WTC11 (cell line): ENCODE data around the gene HMGCL. TPM values are rescaled to one million over a fixed set of nuclear protein-coding genes. Genes with fewer than 3 reads are reported as not detected.
A peak's percentile ranks its signal among the peaks of the same experiment; 100 is the strongest.
"Not testable (repeated sequence)": the region's sequence is repeated elsewhere in the genome, so short reads cannot be mapped to it uniquely, and the experiment has no call there.

Source experiments
- ATAC-seq: fragments of 200-7000 bp; cut with Tn5 transposase; 2 replicates; pipeline ENCODE4 v1.10.0; 2021; ENCODE audit warnings: mild to moderate bottlenecking, moderate library complexity
- CTCF ChIA-PET: fragments of 300-600 bp; sonication (Branson Sonifier 250); formaldehyde crosslinking; loops from one replicate; lab custom pipeline; 2021; ENCODE audit warnings: antibody characterized with exemption; lab: Charles Lee
- POLR2A ChIA-PET: fragments of 350-600 bp; sonication (Branson Sonifier 250); formaldehyde crosslinking; loops from one replicate; lab custom pipeline; 2021; ENCODE audit warnings: antibody characterized with exemption; lab: Charles Lee
- DNase-seq: peaks from one replicate; pipeline ENCODE4 v3.0.0; 2021; ENCODE audit warnings: low spot score
- H3K27ac Mint-ChIP-seq: 2 replicates; pipeline ENCODE4 v1.8.0; 2021; ENCODE audit warnings: mixed read lengths
- H3K27me3 Mint-ChIP-seq: 2 replicates; pipeline ENCODE4 v1.8.0; 2021; ENCODE audit warnings: low read depth, mild to moderate bottlenecking, moderate library complexity, mixed read lengths
- H3K36me3 Mint-ChIP-seq: 2 replicates; pipeline ENCODE4 v1.8.0; 2021; ENCODE audit warnings: mixed read lengths
- H3K4me1 Mint-ChIP-seq: 2 replicates; pipeline ENCODE4 v1.8.0; 2022; ENCODE audit warnings: mixed read lengths
- H3K4me3 Mint-ChIP-seq: 2 replicates; pipeline ENCODE4 v1.8.0; 2021; ENCODE audit warnings: mild to moderate bottlenecking, moderate library complexity, mixed read lengths
- H3K9me3 Mint-ChIP-seq: 2 replicates; pipeline ENCODE4 v1.8.0; 2021; ENCODE audit warnings: mixed read lengths
- CREB1 ChIP-seq: sonication (generic); formaldehyde crosslinking; IDR thresholded peaks from 2 replicates; pipeline ENCODE4 v1.8.0; 2023; ENCODE audit warnings: mild to moderate bottlenecking, missing genetic modification reagents
- CREM ChIP-seq: sonication (generic); formaldehyde crosslinking; IDR thresholded peaks from 2 replicates; pipeline ENCODE4 v1.8.1; 2022; ENCODE audit warnings: mild to moderate bottlenecking, missing genetic modification reagents, moderate library complexity
- EMX1 ChIP-seq: fragments of 250-450 bp; sonication (Bioruptor Pico); IDR thresholded peaks from 2 replicates; pipeline ENCODE4 v1.8.0; 2021; ENCODE audit warnings: mild to moderate bottlenecking
- ETV6 ChIP-seq: sonication (generic); formaldehyde crosslinking; IDR thresholded peaks from 2 replicates; pipeline ENCODE4 v1.8.1; 2022; ENCODE audit warnings: mild to moderate bottlenecking, missing genetic modification reagents
- FOXK1 ChIP-seq: sonication (generic); formaldehyde crosslinking; IDR thresholded peaks from 2 replicates; pipeline ENCODE4 v1.8.0; 2022; ENCODE audit warnings: mild to moderate bottlenecking, moderate library complexity, missing genetic modification reagents
- FOXP1 ChIP-seq: sonication (generic); formaldehyde crosslinking; IDR thresholded peaks from 2 replicates; pipeline ENCODE4 v1.8.0; 2022; ENCODE audit warnings: missing genetic modification reagents, mild to moderate bottlenecking, moderate library complexity, borderline replicate concordance
- GABPB1 ChIP-seq: sonication (generic); formaldehyde crosslinking; IDR thresholded peaks from 2 replicates; pipeline ENCODE4 v1.8.1; 2023; ENCODE audit warnings: mild to moderate bottlenecking, missing genetic modification reagents
- HMGA2 ChIP-seq: fragments of 250-450 bp; sonication (Bioruptor Pico); IDR thresholded peaks from 2 replicates; pipeline ENCODE4 v1.4.0; 2021; ENCODE audit warnings: mild to moderate bottlenecking, moderate library complexity
- MLX ChIP-seq: sonication (generic); formaldehyde crosslinking; IDR thresholded peaks from 2 replicates; pipeline ENCODE4 v1.8.1; 2023; ENCODE audit warnings: mild to moderate bottlenecking, missing genetic modification reagents, moderate library complexity
- PRDM15 ChIP-seq: sonication (generic); formaldehyde crosslinking; IDR thresholded peaks from 2 replicates; pipeline ENCODE4 v1.8.0; 2022; ENCODE audit warnings: missing genetic modification reagents
- SOX15 ChIP-seq: fragments of 250-450 bp; sonication (Bioruptor Pico); IDR thresholded peaks from 2 replicates; pipeline ENCODE4 v1.9.0; 2021; ENCODE audit warnings: mild to moderate bottlenecking
- SP1 ChIP-seq: sonication (generic); formaldehyde crosslinking; conservative IDR thresholded peaks from 2 replicates; pipeline ENCODE4 v1.8.1; 2022; ENCODE audit warnings: missing genetic modification reagents
- TEAD1 ChIP-seq: sonication (generic); formaldehyde crosslinking; IDR thresholded peaks from 2 replicates; pipeline ENCODE4 v1.8.0; 2022; ENCODE audit warnings: mild to moderate bottlenecking, missing genetic modification reagents
- ZNF121 ChIP-seq: sonication (generic); formaldehyde crosslinking; IDR thresholded peaks from 2 replicates; pipeline ENCODE4 v1.8.0; 2023; ENCODE audit warnings: missing genetic modification reagents
- ZNF138 ChIP-seq: sonication (generic); formaldehyde crosslinking; conservative IDR thresholded peaks from 2 replicates; pipeline ENCODE4 v1.8.1; 2022; ENCODE audit warnings: mild to moderate bottlenecking, moderate library complexity, missing genetic modification reagents
- ZNF219 ChIP-seq: sonication (generic); formaldehyde crosslinking; IDR thresholded peaks from 2 replicates; pipeline ENCODE4 v1.8.0; 2023; ENCODE audit warnings: missing genetic modification reagents, mild to moderate bottlenecking, borderline replicate concordance
- total RNA-seq: library from RNA; stranded (reverse); gene quantifications from 3 replicates; pipeline ENCODE4 v1.2.3, GENCODE V29; 2021
- TF ChIP-seq, protein P1 (sequence below): sonication (generic); formaldehyde crosslinking; IDR thresholded peaks from 2 replicates; pipeline ENCODE4 v1.8.1; 2023; ENCODE audit warnings: mild to moderate bottlenecking, missing genetic modification reagents

Gene HMGCL
- total RNA-seq, 1 experiment from 2014 or later, result 22.7 TPM

DNA sequence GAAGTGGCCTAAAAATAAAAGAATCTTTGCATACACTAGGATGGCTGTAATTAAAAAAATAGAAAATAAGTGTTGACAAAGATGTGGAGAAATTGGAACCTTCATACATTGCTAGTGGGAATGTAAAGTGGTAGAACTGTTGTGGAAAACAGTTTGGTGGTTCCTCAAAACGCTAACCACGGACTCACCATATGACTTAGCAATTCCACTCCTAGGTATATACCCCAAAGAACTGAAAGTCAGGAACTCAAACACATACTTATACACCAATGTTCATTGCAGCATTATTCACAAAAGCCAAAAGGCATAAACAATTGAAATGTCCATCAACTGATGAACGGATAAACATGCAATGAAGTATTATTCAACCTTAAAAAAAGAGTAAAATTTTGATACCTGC, 10.8 kb upstream of the HMGCL start (continued):
- TF ChIP-seq ETV6 (CRISPR knock-in tag) (no peak), TEAD1 (CRISPR knock-in tag) (no peak), CREM (CRISPR knock-in tag) (no peak), EMX1 (CRISPR knock-in tag) (no peak), HMGA2 (CRISPR knock-in tag) (no peak)

- POLR2A ChIA-PET, DNase-seq, H3K4me1 Mint-ChIP-seq, H3K4me3 Mint-ChIP-seq, H3K36me3 Mint-ChIP-seq, H3K27ac Mint-ChIP-seq, ATAC-seq, H3K9me3 Mint-ChIP-seq: not testable (repeated sequence)
- peaks cover 20% of the 10 kb centered on the region for H3K27me3 Mint-ChIP-seq
- CTCF ChIA-PET, result interaction anchor here (1.3 kb wide), 1 partner anchor 33 kb away, joined by 3 read pairs; no protein-coding TSS in a partner anchor
Observed at GRCh38 chr1:23834156-23834555, 8.9 kb upstream of the HMGCL start.

DNA sequence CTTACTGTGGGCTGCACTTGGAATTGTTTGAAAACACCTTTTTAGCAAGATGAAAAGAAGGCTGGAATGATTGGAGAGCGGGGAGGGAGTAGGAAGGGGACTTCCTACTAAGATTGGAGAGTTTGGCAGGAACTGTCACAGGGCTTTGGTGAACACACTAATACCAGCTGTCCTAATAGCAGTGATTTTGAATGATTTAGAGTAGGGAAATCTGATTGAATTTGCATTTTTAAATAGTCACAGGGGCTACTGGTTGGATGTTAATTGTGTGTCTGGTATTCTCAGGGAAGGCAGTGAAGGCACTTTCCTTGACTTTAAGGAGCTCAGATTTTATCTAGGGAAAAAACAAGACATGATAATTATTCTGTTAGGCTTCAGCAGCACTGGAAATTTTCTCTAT, 2.5 kb upstream of the HMGCL start:
- Mint-ChIP-seq H3K4me1 (peaks cover 8% of the 10 kb centered on the region), H3K27ac (no peak overlapping the region), H3K36me3 (no peaks in the 10 kb centered on the region), H3K9me3 (no peaks in the 10 kb centered on the region), H3K4me3 (no peak overlapping the region)
- ATAC-seq (no peak), DNase-seq (no peak)
- TF ChIP-seq ZNF138 (CRISPR knock-in tag), result no peak
- TF ChIP-seq SOX15 (CRISPR knock-in tag), result no peak
- TF ChIP-seq, all 79 proteins: peak for 0
- ChIA-PET POLR2A (no interaction called here), CTCF (interaction anchor here (0.7 to 1.4 kb wide), 2 partner anchors 27 to 31 kb away, joined by 3 read pairs; no protein-coding TSS in a partner anchor)
- H3K27me3 Mint-ChIP-seq, result no peaks in the 10 kb centered on the region

GRCh38 chr1:23826590-23826989, 1.4 kb upstream of the HMGCL start:
- POLR2A ChIA-PET, DNase-seq, H3K9me3 Mint-ChIP-seq, ATAC-seq, H3K4me3 Mint-ChIP-seq, H3K27ac Mint-ChIP-seq, H3K4me1 Mint-ChIP-seq, H3K27me3 Mint-ChIP-seq, H3K36me3 Mint-ChIP-seq: not testable (repeated sequence)
- CTCF ChIA-PET, result interaction anchor here (1.4 to 8.1 kb wide), 4 partner anchors 16 to 90 kb away, joined by 3 to 105 read pairs (median 10); no protein-coding TSS in a partner anchor

DNA sequence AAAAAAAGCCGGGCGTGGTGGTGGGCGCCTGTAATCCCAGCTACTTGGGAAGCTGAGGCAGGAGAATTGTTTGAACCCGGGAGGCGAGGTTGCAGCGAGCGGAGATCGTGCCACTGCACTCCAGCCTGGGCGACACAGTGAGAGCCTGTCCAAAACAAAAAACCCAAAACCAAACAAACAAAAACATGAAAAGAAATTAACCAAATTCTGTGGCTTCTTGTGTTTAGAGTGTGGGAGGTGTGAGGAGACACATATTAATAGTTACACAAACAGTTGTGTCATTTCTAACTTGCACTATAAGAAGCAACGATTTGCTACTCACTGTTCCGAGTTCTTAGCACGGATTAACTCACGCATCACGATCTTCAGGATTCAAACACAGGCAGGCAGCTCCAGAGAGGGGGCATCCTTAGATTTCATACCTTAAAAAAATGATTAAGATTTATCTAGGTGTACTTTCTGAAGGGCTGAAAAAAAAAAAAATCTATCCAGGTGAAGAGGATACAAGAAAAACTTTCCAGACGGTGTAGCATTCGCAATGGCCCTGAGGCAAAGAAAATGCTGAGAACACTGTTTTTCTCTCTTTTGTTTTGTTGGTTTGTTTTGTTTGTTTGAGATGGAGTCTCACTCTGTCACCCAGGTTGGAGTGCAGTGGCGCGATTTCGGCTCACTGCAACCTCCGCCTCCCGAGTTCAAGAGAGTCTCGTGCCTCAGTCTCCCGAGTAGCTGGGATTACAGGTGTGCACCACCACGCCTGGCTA, 713 bp upstream of the HMGCL start:
- no peak for DNase-seq
- TF ChIP-seq FOXP1 (CRISPR knock-in tag) (no peak), FOXK1 (CRISPR knock-in tag) (no peak), SP1 (no peak), CREB1 (CRISPR knock-in tag) (no peak), ZNF121 (CRISPR knock-in tag) (no peak), MLX (CRISPR knock-in tag) (no peak), SOX15 (CRISPR knock-in tag) (no peak), GABPB1 (CRISPR knock-in tag) (no peak)
- POLR2A ChIA-PET, result interaction anchor here (0.6 to 1.0 kb wide), 4 partner anchors 15 to 131 kb away, joined by 3 to 6 read pairs (median 4); partner anchors contain the start of gene GALE
- Mint-ChIP-seq H3K4me3 (peak overlapping the region; percentile 97), H3K9me3 (no peaks in the 10 kb centered on the region), H3K27me3 (no peaks in the 10 kb centered on the region), H3K4me1 (peaks cover 8% of the 10 kb centered on the region), H3K27ac (peak overlapping the region; percentile 19), H3K36me3 (no peaks in the 10 kb centered on the region)
- no peak for ATAC-seq
- CTCF ChIA-PET, result interaction anchor here (0.6 to 8.1 kb wide), 7 partner anchors 15 to 359 kb away, joined by 3 to 105 read pairs (median 7); no protein-coding TSS in a partner anchor

DNA sequence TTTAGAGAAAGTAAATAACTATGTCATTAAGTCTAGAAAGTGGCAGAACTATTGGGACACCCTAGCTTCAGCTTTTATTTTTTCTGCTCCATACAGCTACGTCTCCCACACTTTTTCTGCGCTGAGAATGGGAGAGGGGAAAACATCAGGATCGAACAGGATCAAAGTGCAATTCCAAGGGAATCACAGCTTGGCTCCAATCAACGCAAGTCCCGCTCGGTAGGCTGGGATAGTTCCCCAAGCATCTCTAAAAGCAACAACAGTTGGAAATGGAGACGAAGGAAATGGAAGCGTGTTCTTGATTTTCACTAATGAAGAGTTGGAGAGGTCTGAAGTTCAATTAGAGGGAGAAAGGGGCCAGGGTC, 536 bp downstream of the HMGCL start:
- no peaks in the 10 kb centered on the region for H3K27me3 Mint-ChIP-seq
- CTCF ChIA-PET, result interaction anchor here (1.5 to 8.1 kb wide), 5 partner anchors 14 to 204 kb away, joined by 6 to 105 read pairs (median 9); no protein-coding TSS in a partner anchor

More for the DNA sequence above, 536 bp downstream of the HMGCL start:
- H3K4me3 Mint-ChIP-seq, result peak overlapping the region; percentile 97
- H3K4me1 Mint-ChIP-seq, result peaks cover 8% of the 10 kb centered on the region
- no peak for DNase-seq
- no peaks in the 10 kb centered on the region for H3K9me3 Mint-ChIP-seq
- ATAC-seq, result peak; percentile 9
- no peaks in the 10 kb centered on the region for H3K36me3 Mint-ChIP-seq
- H3K27ac Mint-ChIP-seq, result peak overlapping the region; percentile 95
- TF ChIP-seq PRDM15 (no peak), ZNF219 (CRISPR knock-in tag) (no peak)
- TF ChIP-seq, protein P1, sequence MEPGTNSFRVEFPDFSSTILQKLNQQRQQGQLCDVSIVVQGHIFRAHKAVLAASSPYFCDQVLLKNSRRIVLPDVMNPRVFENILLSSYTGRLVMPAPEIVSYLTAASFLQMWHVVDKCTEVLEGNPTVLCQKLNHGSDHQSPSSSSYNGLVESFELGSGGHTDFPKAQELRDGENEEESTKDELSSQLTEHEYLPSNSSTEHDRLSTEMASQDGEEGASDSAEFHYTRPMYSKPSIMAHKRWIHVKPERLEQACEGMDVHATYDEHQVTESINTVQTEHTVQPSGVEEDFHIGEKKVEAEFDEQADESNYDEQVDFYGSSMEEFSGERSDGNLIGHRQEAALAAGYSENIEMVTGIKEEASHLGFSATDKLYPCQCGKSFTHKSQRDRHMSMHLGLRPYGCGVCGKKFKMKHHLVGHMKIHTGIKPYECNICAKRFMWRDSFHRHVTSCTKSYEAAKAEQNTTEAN (CRISPR knock-in tag), result no peak
- POLR2A ChIA-PET, result interaction anchor here (1.0 kb wide), 2 partner anchors 14 to 24 kb away, joined by 3 to 6 read pairs; partner anchors contain the start of gene GALE
